Measurements from ENCODE around the gene C3orf18. TPM values are rescaled to one million over a fixed set of nuclear protein-coding genes. Genes with fewer than 3 reads are reported as not detected.

The C3orf18 gene
- total RNA-seq, 5 donors from 2014 or later (not counting 1 experiment from before 2014, with no cell fraction given), result 15.3 to 24.7 (median 19.5) TPM

DNA sequence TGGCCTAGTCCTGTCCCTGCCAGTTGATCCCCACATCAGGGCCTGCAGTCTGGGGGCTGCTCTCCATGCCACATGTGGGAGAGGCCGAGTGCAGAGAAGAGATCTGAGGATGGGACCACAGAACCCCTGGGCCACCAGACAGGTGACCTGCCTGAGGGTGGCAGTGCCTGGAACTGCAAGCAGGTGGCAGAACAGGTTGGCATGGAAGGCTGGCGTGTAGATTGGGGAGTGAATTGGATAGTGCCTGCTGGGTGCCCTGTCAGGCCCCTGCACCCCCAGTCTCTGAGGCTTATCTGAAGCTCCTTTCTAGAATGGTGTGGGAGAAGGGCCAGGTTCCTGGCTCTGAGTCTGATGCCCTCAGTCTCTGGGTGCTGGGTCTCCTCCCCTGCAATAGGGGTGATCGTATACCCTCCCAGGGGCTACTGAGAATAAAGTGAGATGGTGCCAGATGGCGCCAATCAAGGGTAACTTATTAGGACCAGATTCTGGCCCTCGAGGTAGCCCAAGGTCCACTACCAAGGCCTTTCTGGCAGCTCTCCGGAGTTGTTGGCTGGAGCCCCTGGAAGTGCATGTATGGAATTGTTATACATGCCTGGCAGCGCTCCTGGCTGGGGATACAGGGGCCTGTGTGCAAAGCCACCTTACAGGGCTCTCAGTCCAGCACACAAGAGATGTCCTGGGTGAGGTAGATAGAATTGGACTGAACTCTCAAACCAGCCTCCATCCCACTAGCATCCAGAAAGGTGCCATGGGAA is 15.7 kb downstream of the C3orf18 start:
- no peak overlapping the region for H3K4me3 Mint-ChIP-seq
- CTCF ChIA-PET, result no interaction called here
- H3K36me3 Mint-ChIP-seq, result no peaks in the 10 kb centered on the region
- DNase-seq (no peak), ATAC-seq (replicated peaks in 1 of 4) (no peak)
- H3K4me1 Mint-ChIP-seq, result peaks cover 0 to 5% (median 0%) of the 10 kb centered on the region in 3 donors
- H3K9me3 Mint-ChIP-seq, result no peaks in the 10 kb centered on the region
- Histone ChIP-seq H3K27me3 (replicated peaks in 1 of 2; ENCODE audit: control insufficient read depth in 2 of 2, extremely low read depth in 1 of 2, insufficient read depth in 2 of 2, low read length in 1 of 2) (peaks cover 0 to 23% of the 10 kb centered on the region in 2 experiments), H3K27ac (ENCODE audit: low read length) (no peak overlapping the region), H3K36me3 (ENCODE audit: control insufficient read depth in 2 of 2, extremely low read depth in 1 of 2, insufficient read depth in 1 of 2, low read length in 1 of 2) (no peaks in the 10 kb centered on the region), H3K4me1 (ENCODE audit: control insufficient read depth in 1 of 2, extremely low read depth in 1 of 2, insufficient read depth in 2 of 2, low read length in 2 of 2) (peaks cover 0 to 9% of the 10 kb centered on the region in 2 experiments), H3K4me3 (ENCODE audit: control insufficient read depth in 1 of 2, extremely low read depth in 1 of 2, low read length in 1 of 2) (no peak overlapping the region), H3K9me3 (no peaks in the 10 kb centered on the region)
- POLR2A ChIA-PET, result no interaction called here
- no peak overlapping the region for H3K27ac Mint-ChIP-seq
- no peaks in the 10 kb centered on the region for H3K27me3 Mint-ChIP-seq
- 71% methylated on average over 4 of the region's 7 CpGs for WGBS (ENCODE audit: insufficient coverage)

DNA sequence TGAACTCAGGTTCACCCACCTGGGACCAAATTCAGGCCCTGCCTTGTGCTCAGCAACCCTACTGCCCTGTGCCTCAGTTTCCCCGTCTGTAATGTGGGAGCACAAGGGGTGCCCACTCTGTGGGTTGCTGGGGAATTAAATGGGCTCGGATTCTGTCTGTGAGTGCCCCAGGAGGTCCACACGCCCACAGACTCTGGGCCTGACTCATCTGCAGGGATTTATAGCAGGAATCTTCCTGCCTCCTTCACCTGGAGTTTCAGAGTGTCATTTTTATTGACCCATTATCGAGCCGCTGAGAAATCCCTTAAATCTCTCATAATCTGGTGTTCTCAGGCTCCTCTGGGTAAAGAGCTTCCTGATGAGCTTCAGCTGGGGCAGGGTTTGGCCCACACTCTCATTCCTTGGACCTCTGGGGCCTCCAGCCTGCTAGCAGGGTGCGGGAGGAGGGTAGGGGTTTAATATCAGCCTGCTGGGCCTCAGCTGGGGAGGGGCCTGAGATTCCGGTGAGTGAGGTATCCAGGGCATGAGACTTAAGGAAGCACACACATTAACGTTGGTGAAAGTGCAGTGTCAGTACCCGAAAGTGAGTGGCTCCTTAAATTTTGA is 16.4 kb downstream of the C3orf18 start:
- Histone ChIP-seq H3K4me1 (ENCODE audit: control insufficient read depth in 1 of 2, extremely low read depth in 1 of 2, insufficient read depth in 2 of 2, low read length in 2 of 2) (peaks cover 0 to 10% of the 10 kb centered on the region in 2 experiments), H3K27me3 (replicated peaks in 1 of 2; ENCODE audit: control insufficient read depth in 2 of 2, extremely low read depth in 1 of 2, insufficient read depth in 2 of 2, low read length in 1 of 2) (peaks cover 0 to 21% of the 10 kb centered on the region in 2 experiments), H3K4me3 (ENCODE audit: control insufficient read depth in 1 of 2, extremely low read depth in 1 of 2, low read length in 1 of 2) (no peak overlapping the region), H3K36me3 (ENCODE audit: control insufficient read depth in 2 of 2, extremely low read depth in 1 of 2, insufficient read depth in 1 of 2, low read length in 1 of 2) (no peaks in the 10 kb centered on the region), H3K9me3 (no peaks in the 10 kb centered on the region), H3K27ac (ENCODE audit: low read length) (no peak overlapping the region)
- WGBS (ENCODE audit: insufficient coverage), result 71% methylated on average over 7 of the region's 9 CpGs
- ChIA-PET CTCF (interaction anchor here in 1 of 2 donors (0.6 kb wide), 1 partner anchor 932 kb away, joined by 3 read pairs; no protein-coding TSS in a partner anchor), POLR2A (no interaction called here)
- no peak for DNase-seq
- Mint-ChIP-seq H3K9me3 (no peaks in the 10 kb centered on the region), H3K27ac (no peak overlapping the region), H3K4me1 (peaks cover 0 to 5% (median 0%) of the 10 kb centered on the region in 3 donors), H3K36me3 (no peaks in the 10 kb centered on the region), H3K27me3 (no peaks in the 10 kb centered on the region), H3K4me3 (no peak overlapping the region)
- no peak for ATAC-seq (replicated peaks in 1 of 4)

DNA sequence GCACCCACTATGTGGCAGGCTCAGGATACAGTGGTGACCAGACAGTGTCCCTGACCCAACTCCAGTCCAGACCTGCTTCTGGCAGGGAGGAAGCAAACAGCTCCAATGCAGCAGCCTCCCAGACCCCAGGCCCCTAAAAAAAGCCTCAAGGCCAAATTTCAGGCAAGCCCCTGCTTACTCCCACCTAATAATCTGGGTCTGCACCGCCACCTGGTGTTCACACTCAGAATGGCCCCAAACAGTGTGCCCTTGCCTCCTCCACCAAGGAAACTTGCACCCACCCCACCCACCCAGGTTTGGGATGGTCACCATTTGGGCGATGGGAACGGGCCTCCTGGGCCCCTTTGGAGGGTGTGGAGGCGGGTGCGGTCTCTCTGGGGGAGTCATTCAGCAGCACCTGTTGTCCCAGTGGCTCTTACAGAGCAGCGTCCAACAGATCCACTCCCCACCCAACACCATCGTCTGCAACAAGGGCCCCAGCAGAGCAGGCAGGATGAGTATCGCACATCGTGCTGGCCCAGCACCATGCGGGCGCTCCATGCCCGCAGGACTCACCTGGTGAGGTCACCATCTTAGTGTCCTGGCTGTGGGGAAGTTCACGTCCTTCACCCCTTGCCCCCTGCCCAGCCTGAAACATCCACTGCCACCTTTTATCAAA is 17.3 kb downstream of the C3orf18 start:
- Histone ChIP-seq H3K9me3 (no peaks in the 10 kb centered on the region), H3K27me3 (replicated peaks in 1 of 2; ENCODE audit: control insufficient read depth in 2 of 2, extremely low read depth in 1 of 2, insufficient read depth in 2 of 2, low read length in 1 of 2) (peaks cover 0 to 19% of the 10 kb centered on the region in 2 experiments), H3K4me1 (ENCODE audit: control insufficient read depth in 1 of 2, extremely low read depth in 1 of 2, insufficient read depth in 2 of 2, low read length in 2 of 2) (peaks cover 0 to 17% of the 10 kb centered on the region in 2 experiments), H3K27ac (ENCODE audit: low read length) (no peak overlapping the region), H3K36me3 (ENCODE audit: control insufficient read depth in 2 of 2, extremely low read depth in 1 of 2, insufficient read depth in 1 of 2, low read length in 1 of 2) (no peaks in the 10 kb centered on the region), H3K4me3 (ENCODE audit: control insufficient read depth in 1 of 2, extremely low read depth in 1 of 2, low read length in 1 of 2) (no peak overlapping the region)
- Mint-ChIP-seq H3K27me3 (no peaks in the 10 kb centered on the region), H3K4me3 (no peak overlapping the region), H3K27ac (no peak overlapping the region), H3K9me3 (no peaks in the 10 kb centered on the region), H3K4me1 (peaks cover 0 to 5% (median 0%) of the 10 kb centered on the region in 3 donors), H3K36me3 (no peaks in the 10 kb centered on the region)
- DNase-seq, result peak in 31 of 35 experiments; percentile 24 to 75 (median 60)
- 78% methylated on average over 8 of the region's 13 CpGs for WGBS (ENCODE audit: insufficient coverage)
- ChIA-PET POLR2A (no interaction called here), CTCF (interaction anchor here in 1 of 2 donors (1.2 kb wide), 3 partner anchors 61 to 202 kb away, joined by 3 to 4 read pairs (median 4); partner anchors contain the start of genes CISH, CYB561D2 and NPRL2)
- peak; percentile 60 to 83 (median 72) for ATAC-seq (replicated peaks in 1 of 4)

DNA sequence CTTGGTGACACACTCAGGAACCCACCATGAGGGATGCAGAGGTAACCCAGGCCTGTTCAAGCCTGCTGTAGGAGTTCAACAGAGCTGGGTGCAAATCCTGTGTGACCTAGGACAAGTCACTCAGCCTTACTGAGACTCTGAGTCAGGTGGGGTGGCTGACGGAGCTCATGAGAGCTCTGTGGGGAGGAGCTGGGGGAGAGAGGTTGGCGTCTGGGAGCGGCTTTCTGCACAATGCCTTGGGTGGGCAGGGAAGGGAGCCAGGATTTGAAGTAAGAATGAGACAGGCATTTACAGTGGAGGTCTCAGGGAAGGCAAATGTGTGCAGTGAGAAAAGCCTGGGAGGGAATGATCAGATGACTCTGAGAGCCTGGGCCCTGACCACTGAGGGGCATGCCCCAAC is 18.3 kb downstream of the C3orf18 start:
- POLR2A ChIA-PET, result no interaction called here
- peaks cover 0 to 13% of the 10 kb centered on the region in 2 experiments for H3K4me1 ChIP-seq (ENCODE audit: control insufficient read depth in 1 of 2, extremely low read depth in 1 of 2, insufficient read depth in 2 of 2, low read length in 2 of 2)
- H3K27me3 Mint-ChIP-seq, result no peaks in the 10 kb centered on the region
- H3K36me3 Mint-ChIP-seq, result no peaks in the 10 kb centered on the region
- no peaks in the 10 kb centered on the region for H3K9me3 ChIP-seq
- no peaks in the 10 kb centered on the region for H3K36me3 ChIP-seq (ENCODE audit: control insufficient read depth in 2 of 2, extremely low read depth in 1 of 2, insufficient read depth in 1 of 2, low read length in 1 of 2)
- peaks cover 0 to 15% of the 10 kb centered on the region in 2 experiments for H3K27me3 ChIP-seq (replicated peaks in 1 of 2; ENCODE audit: control insufficient read depth in 2 of 2, extremely low read depth in 1 of 2, insufficient read depth in 2 of 2, low read length in 1 of 2)
- H3K4me3 ChIP-seq (ENCODE audit: control insufficient read depth in 1 of 2, extremely low read depth in 1 of 2, low read length in 1 of 2), result no peak overlapping the region
- H3K27ac ChIP-seq (ENCODE audit: low read length), result no peak overlapping the region
- no peak overlapping the region for H3K4me3 Mint-ChIP-seq
- H3K27ac Mint-ChIP-seq, result no peak overlapping the region
- H3K4me1 Mint-ChIP-seq, result peaks cover 0 to 5% (median 0%) of the 10 kb centered on the region in 3 donors
- DNase-seq, result no peak
- WGBS (ENCODE audit: insufficient coverage), result 84% methylated on average over 3 of the region's 3 CpGs
- no peaks in the 10 kb centered on the region for H3K9me3 Mint-ChIP-seq
- no peak for ATAC-seq (replicated peaks in 1 of 4)
- CTCF ChIA-PET, result interaction anchor here in 1 of 2 donors (1.2 kb wide), 3 partner anchors 62 to 201 kb away, joined by 3 to 4 read pairs (median 4); partner anchors contain the start of genes CISH, CYB561D2 and NPRL2

GRCh38 chr3:50545781-50546180 is 21.8 kb downstream of the C3orf18 start:
- H3K4me1 ChIP-seq (ENCODE audit: control insufficient read depth in 1 of 2, extremely low read depth in 1 of 2, insufficient read depth in 2 of 2, low read length in 2 of 2), result peaks cover 0 to 22% of the 10 kb centered on the region in 2 experiments
- ATAC-seq (replicated peaks in 1 of 4) (no peak), DNase-seq (no peak)
- Mint-ChIP-seq H3K27ac (no peak overlapping the region), H3K27me3 (peaks cover 0 to 7% of the 10 kb centered on the region in 2 donors), H3K9me3 (no peaks in the 10 kb centered on the region), H3K4me3 (no peak overlapping the region), H3K36me3 (no peaks in the 10 kb centered on the region), H3K4me1 (no peaks in the 10 kb centered on the region)
- no peak overlapping the region for H3K27ac ChIP-seq (ENCODE audit: low read length)
- H3K9me3 ChIP-seq, result no peaks in the 10 kb centered on the region
- WGBS (ENCODE audit: insufficient coverage), result 92% methylated on average over 1 of the region's 1 CpG
- H3K36me3 ChIP-seq (ENCODE audit: control insufficient read depth in 2 of 2, extremely low read depth in 1 of 2, insufficient read depth in 1 of 2, low read length in 1 of 2), result no peaks in the 10 kb centered on the region
- no peak overlapping the region for H3K4me3 ChIP-seq (ENCODE audit: control insufficient read depth in 1 of 2, extremely low read depth in 1 of 2, low read length in 1 of 2)
- ChIA-PET CTCF (interaction anchor here (0.5 to 0.7 kb wide), 3 partner anchors 11 to 677 kb away, joined by 3 to 10 read pairs (median 3); no protein-coding TSS in a partner anchor), POLR2A (no interaction called here)
- peaks cover 0 to 22% of the 10 kb centered on the region in 2 experiments for H3K27me3 ChIP-seq (replicated peaks in 1 of 2; ENCODE audit: control insufficient read depth in 2 of 2, extremely low read depth in 1 of 2, insufficient read depth in 2 of 2, low read length in 1 of 2)
